ENCODE data around the gene PRRT1.

DNA sequence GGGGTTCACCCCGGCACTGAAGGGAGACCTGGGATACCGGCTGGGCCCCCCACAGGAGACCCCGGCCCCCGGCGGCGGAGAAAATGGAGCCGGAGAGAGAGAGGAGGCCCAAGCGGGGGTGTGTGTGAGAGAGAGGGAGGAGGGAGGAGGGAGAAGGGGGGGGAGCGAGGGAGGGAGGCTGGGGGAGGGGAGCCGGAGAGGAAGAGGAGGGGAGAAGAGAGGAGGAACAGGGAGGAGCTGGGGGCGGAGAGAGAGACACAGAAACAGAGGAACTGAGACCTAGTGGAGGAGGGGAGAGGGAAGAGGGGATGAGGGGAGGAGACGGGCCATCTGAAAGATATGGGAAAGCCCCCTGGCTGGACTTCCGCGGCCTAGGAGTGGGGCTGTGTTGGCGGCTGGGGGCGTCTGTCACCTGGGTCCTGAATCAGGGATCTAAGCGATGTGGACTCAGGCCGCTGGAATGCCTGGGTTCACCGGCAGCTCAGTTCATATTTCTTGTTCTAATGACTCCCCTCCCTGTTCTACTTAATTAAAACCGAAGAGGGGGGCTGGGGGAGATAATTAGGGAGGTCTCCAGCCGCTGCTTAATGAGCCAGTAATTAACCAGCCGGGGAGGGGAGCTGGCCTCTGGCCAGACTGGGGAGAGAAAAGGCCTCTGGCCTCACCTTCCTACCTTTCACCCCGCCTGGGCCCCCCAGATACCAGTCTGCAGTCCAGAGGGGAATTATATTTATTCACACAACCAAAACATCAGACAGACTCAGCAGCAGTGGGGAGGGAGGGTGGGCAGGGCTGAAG is 38.5 kb upstream of the PRRT1 start, which contains the start of gene PBX2:
- TF ChIP-seq POLR2A (IDR thresholded peaks at IDR 0.05; ENCODE audit: low read length) (peak; percentile 76), GATA1 (IDR thresholded peaks at IDR 0.05; ENCODE audit: low read depth, low read length) (no peak)

All from erythroblast (primary cell).